Measurements from ENCODE around the gene DTNBP1. TPM values are rescaled to one million over a fixed set of nuclear protein-coding genes. Genes with fewer than 3 reads are reported as not detected.

The DTNBP1 gene
- total and polyA plus RNA-seq, 2 of the 8 experiments (the other 6 are each of a cell fraction or from before 2014, with no cell fraction given), result 13.5 to 22.1 TPM

GRCh38 chr6:15561447-15562199 lies 101.2 kb downstream of the DTNBP1 start:
- no peaks in the 10 kb centered on the region for H3K79me2 ChIP-seq (ENCODE audit: control insufficient read depth in 1 of 2, insufficient read depth in 2 of 2, low read length in 2 of 2)
- no peak overlapping the region for H3K4me2 ChIP-seq (ENCODE audit: insufficient read depth in 1 of 2, low read depth in 2 of 2, low read length in 2 of 2)
- no peaks in the 10 kb centered on the region; a peak in 1 of 7 replicates for H3K27me3 ChIP-seq (replicated peaks in 1 of 4; ENCODE audit: control insufficient read depth in 3 of 4, extremely low read depth in 1 of 4, insufficient read depth in 3 of 4, low read length in 3 of 4)
- ChIA-PET POLR2A (ENCODE audit: partially characterized antibody) (no interaction called here), CTCF (ENCODE audit: partially characterized antibody) (no interaction called here)
- no peak overlapping the region for H2BK12ac ChIP-seq (ENCODE audit: low read depth, low read length)
- H4K8ac ChIP-seq (ENCODE audit: extremely low read depth, insufficient read depth, low read length), result no peak overlapping the region
- no peak overlapping the region for H2BK20ac ChIP-seq (ENCODE audit: low read length)
- no peaks in the 10 kb centered on the region for H3K79me1 ChIP-seq (ENCODE audit: low read depth, low read length)
- no peaks in the 10 kb centered on the region for H3K36me3 ChIP-seq (ENCODE audit: control insufficient read depth in 2 of 4, insufficient read depth in 4 of 4, low read length in 3 of 4)
- no peak overlapping the region for H3K4ac ChIP-seq (replicated peaks; ENCODE audit: insufficient read length, low read depth, low read length)
- no peaks in the 10 kb centered on the region for H3K9me3 ChIP-seq (ENCODE audit: insufficient read depth in 2 of 2, low read depth in 1 of 2, low read length in 1 of 2)
- TF ChIP-seq TBP (IDR thresholded peaks at IDR 0.05; ENCODE audit: low read depth, low read length) (no peak), MAX (IDR thresholded peaks at IDR 0.05) (no peak), CTBP2 (IDR thresholded peaks at IDR 0.05; ENCODE audit: borderline replicate concordance, insufficient read depth, insufficient read length, low read length) (no peak), FOSL1 (IDR thresholded peaks at IDR 0.05; ENCODE audit: insufficient read depth, low read depth, low read length) (no peak), NRF1 (IDR thresholded peaks at IDR 0.05; ENCODE audit: low read depth, low read length) (no peak), SP2 (IDR thresholded peaks at IDR 0.05; ENCODE audit: low read length) (no peak), SP4 (IDR thresholded peaks at IDR 0.05; ENCODE audit: low read length) (no peak), MAFK (IDR thresholded peaks at IDR 0.05; ENCODE audit: low read depth, low read length) (no peak), RNF2 (IDR thresholded peaks at IDR 0.05; ENCODE audit: borderline replicate concordance, low read depth, low read length, missing control alignments, poor library complexity, severe bottlenecking) (no peak), POU5F1 (IDR thresholded peaks at IDR 0.05; ENCODE audit: low read depth, low read length) (no peak), BACH1 (IDR thresholded peaks at IDR 0.05; ENCODE audit: low read length) (no peak), JUND (IDR thresholded peaks at IDR 0.05; ENCODE audit: low read length) (no peak)
- no peak overlapping the region for H4K5ac ChIP-seq (ENCODE audit: insufficient read length, low read depth, low read length)
- no peaks in the 10 kb centered on the region for H3K4me1 ChIP-seq (replicated peaks in 1 of 4; ENCODE audit: control insufficient read depth in 3 of 4, insufficient read depth in 4 of 4, low read length in 3 of 4)
- H3K9ac ChIP-seq (replicated peaks in 1 of 4; ENCODE audit: extremely low read depth in 1 of 4, low read depth in 3 of 4, low read length in 3 of 4), result no peak overlapping the region
- H3K14ac ChIP-seq (ENCODE audit: insufficient read length), result no peak overlapping the region
- no peak overlapping the region for H2BK120ac ChIP-seq (replicated peaks; ENCODE audit: low read depth, low read length)
- H4K91ac ChIP-seq (replicated peaks; ENCODE audit: insufficient read length, low read length), result no peak overlapping the region
- FAIRE-seq (no peak), DNase-seq (ENCODE audit: low read depth in 1 of 2, low spot score in 2 of 2) (no peak)
- H3K4me3 ChIP-seq (ENCODE audit: extremely low read depth in 1 of 4, insufficient read depth in 2 of 4, low read depth in 3 of 4, low read length in 4 of 4), result no peak overlapping the region
- H3K18ac ChIP-seq (ENCODE audit: extremely low read depth, low read length), result no peak overlapping the region
- H3K56ac ChIP-seq (replicated peaks; ENCODE audit: insufficient read length, low read depth, low read length), result no peak overlapping the region
- H2AK5ac ChIP-seq (ENCODE audit: low read depth, low read length), result no peak overlapping the region
- H4K20me1 ChIP-seq (replicated peaks in 1 of 2; ENCODE audit: control insufficient read depth in 1 of 2, insufficient read depth in 2 of 2, low read length in 2 of 2), result peaks cover 0 to 2% of the 10 kb centered on the region in 2 experiments
- WGBS, 2 experiments (ENCODE audit: extremely low coverage in 1 of 2, insufficient coverage in 1 of 2, insufficient read length in 1 of 2, insufficient replicate concordance in 2 of 2, low coverage in 1 of 2, low lambda C conversion rate in 2 of 2, missing lambda C conversion rate in 1 of 2), result 93% methylated on average over 3 of the region's 3 CpGs; no CpG with 5 or more reads in 1 of the 2 experiments
- no peak overlapping the region for H2AFZ ChIP-seq (ENCODE audit: low read length)
- H2BK5ac ChIP-seq (ENCODE audit: low read depth, low read length), result no peak overlapping the region
- no peak overlapping the region for H3K27ac ChIP-seq (ENCODE audit: low read depth, low read length)
- no peak overlapping the region for H2BK15ac ChIP-seq (ENCODE audit: low read length)
- no peak overlapping the region for H3K23ac ChIP-seq (ENCODE audit: insufficient read length)
- H3K23me2 ChIP-seq (ENCODE audit: low read depth, low read length), result no peaks in the 10 kb centered on the region
